Measurements from ENCODE around the gene ZFP57.
A peak's percentile ranks its signal among the peaks of the same experiment; 100 is the strongest.

The ZFP57 gene

GRCh38 chr6:29726571-29727194, 45.7 kb upstream of the ZFP57 start:
- DNase-seq (ENCODE audit: low read depth), result no peak
- no peak for TF ChIP-seq CTCF (conservative IDR thresholded peaks at IDR 0.05; ENCODE audit: control insufficient read depth, insufficient read depth, low read depth, low read length)
- no peak overlapping the region for H3K4me3 ChIP-seq (ENCODE audit: control insufficient read depth, low read depth, low read length)

DNA sequence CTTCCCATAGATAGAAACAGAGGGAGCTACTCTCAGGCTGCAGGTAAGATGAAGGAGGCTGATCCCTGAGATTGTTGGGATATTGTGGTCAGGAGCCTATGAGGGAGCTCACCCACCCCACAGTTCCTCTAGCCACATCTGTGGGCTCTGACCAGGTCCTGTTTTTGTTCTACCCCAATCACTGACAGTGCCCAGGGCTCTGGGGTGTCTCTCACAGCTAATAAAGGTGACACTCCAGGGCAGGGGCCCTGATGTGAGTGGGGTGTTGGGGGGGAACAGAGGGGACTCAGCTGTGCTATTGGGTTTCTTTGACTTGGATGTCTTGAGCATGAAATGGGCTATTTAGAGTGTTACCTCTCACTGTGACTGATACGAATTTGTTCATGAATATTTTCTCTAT, 45.0 kb upstream of the ZFP57 start:
- DNase-seq (ENCODE audit: low read depth), result no peak
- H3K4me3 ChIP-seq (ENCODE audit: control insufficient read depth, low read depth, low read length), result no peak overlapping the region
- TF ChIP-seq CTCF (conservative IDR thresholded peaks at IDR 0.05; ENCODE audit: control insufficient read depth, insufficient read depth, low read depth, low read length), result no peak

- DNase-seq (ENCODE audit: low read depth), result no peak
- H3K4me3 ChIP-seq (ENCODE audit: control insufficient read depth, low read depth, low read length), result no peak overlapping the region
- TF ChIP-seq CTCF (conservative IDR thresholded peaks at IDR 0.05; ENCODE audit: control insufficient read depth, insufficient read depth, low read depth, low read length), result no peak
Measured at GRCh38 chr6:29724937-29725869, 44.3 kb upstream of the ZFP57 start.

- TF ChIP-seq CTCF (conservative IDR thresholded peaks at IDR 0.05; ENCODE audit: control insufficient read depth, insufficient read depth, low read depth, low read length), result no peak
- DNase-seq (ENCODE audit: low read depth), result no peak
- peak overlapping the region; percentile 53 for H3K4me3 ChIP-seq (ENCODE audit: control insufficient read depth, low read depth, low read length)
Measured at GRCh38 chr6:29723666-29724588, 43.0 kb upstream of the ZFP57 start.

- H3K4me3 ChIP-seq (ENCODE audit: control insufficient read depth, low read depth, low read length), result peak within 1 kb of the TSS; percentile 53
- no peak for TF ChIP-seq CTCF (conservative IDR thresholded peaks at IDR 0.05; ENCODE audit: control insufficient read depth, insufficient read depth, low read depth, low read length)
- DNase-seq (ENCODE audit: low read depth), result peak; percentile 76
Measured at GRCh38 chr6:29723262-29723665, 42.3 kb upstream of the ZFP57 start, which contains the start of gene HLA-F. Gene HLA-F, plus strand, starts transcription at chr6:29723434. Its CDS starts 30 bp downstream, at chr6:29723464.

- no peak for TF ChIP-seq CTCF (conservative IDR thresholded peaks at IDR 0.05; ENCODE audit: control insufficient read depth, insufficient read depth, low read depth, low read length)
- DNase-seq (ENCODE audit: low read depth), result no peak
- no peak overlapping the region for H3K4me3 ChIP-seq (ENCODE audit: control insufficient read depth, low read depth, low read length)
Measured at GRCh38 chr6:29720863-29721262, 39.9 kb upstream of the ZFP57 start.

Data from fibroblast of mammary gland (primary cell).